Measurements from ENCODE around the gene TBC1D22A. TPM values are rescaled to one million over a fixed set of nuclear protein-coding genes. Genes with fewer than 3 reads are reported as not detected.

Gene TBC1D22A
- polyA plus RNA-seq, 1 experiment = 19.8 TPM

DNA sequence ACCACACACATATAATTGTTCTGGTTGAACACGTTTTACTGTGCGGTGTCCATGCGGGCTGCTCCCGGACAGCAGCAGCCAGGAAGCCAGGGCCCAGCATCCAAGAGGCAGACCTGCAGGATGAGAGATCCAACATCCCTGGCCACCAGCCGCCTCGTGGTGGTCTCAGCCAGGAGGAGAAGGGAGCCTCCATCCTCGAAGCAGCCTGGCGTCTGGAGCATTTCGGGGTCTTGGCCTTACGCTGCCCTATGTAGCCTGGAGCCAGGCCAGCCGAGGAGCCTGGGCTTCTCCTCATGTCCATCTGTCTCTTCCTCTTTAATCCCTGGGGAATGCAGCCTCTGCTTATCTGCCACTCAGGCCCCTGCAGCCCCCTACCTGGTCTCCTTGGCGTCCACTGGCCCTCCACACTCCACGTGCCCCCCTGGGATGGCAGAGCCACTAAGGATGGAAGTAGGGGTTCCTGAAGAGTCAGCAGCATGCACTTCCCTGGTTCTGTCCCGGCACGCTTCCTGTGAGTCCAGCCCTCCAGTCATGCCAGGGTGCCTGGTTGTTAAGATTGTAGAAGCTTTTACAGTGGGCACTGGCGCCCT lies 253.2 kb downstream of the TBC1D22A start:
- Histone ChIP-seq H3K27me3 (ENCODE audit: control insufficient read depth, insufficient read depth, low read length) (no peaks in the 10 kb centered on the region), H3K9me3 (ENCODE audit: control insufficient read depth, insufficient read depth, low read length) (no peaks in the 10 kb centered on the region; the same call in 1 of the 2 replicates), H3K27ac (ENCODE audit: low read depth, low read length) (no peak overlapping the region), H3K4me3 (ENCODE audit: low read depth, low read length) (no peak overlapping the region)
- TF ChIP-seq, protein P1, sequence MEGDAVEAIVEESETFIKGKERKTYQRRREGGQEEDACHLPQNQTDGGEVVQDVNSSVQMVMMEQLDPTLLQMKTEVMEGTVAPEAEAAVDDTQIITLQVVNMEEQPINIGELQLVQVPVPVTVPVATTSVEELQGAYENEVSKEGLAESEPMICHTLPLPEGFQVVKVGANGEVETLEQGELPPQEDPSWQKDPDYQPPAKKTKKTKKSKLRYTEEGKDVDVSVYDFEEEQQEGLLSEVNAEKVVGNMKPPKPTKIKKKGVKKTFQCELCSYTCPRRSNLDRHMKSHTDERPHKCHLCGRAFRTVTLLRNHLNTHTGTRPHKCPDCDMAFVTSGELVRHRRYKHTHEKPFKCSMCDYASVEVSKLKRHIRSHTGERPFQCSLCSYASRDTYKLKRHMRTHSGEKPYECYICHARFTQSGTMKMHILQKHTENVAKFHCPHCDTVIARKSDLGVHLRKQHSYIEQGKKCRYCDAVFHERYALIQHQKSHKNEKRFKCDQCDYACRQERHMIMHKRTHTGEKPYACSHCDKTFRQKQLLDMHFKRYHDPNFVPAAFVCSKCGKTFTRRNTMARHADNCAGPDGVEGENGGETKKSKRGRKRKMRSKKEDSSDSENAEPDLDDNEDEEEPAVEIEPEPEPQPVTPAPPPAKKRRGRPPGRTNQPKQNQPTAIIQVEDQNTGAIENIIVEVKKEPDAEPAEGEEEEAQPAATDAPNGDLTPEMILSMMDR (IDR thresholded peaks at IDR 0.05; ENCODE audit: low read depth, low read length) = no peak
- POLR2A ChIA-PET = no interaction called here
- DNase-seq (ENCODE audit: low read depth, low spot score) = no peak
- CTCF ChIA-PET = no interaction called here

DNA sequence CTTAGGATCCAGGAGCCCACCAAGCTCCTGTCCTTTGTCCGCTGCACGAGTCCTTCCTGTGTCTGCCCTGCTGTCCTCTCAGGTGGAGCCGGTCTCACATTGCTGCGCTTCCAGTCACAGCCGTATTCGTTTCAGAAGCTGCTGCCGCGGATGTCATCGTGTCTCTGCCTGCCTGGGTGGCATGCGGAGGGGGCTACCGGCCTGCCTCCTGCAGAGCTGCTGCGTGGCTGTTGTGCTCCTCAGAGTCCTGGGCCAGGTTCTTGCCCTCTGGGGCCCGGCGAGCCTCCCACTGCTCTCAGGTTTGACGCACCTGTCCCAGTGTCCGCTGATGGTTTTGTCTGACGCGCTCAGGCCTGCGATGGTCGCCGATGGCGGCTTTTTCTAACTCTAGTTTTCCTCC lies 254.2 kb downstream of the TBC1D22A start:
- TF ChIP-seq, protein P1 (IDR thresholded peaks at IDR 0.05; ENCODE audit: low read depth, low read length) = no peak
- Histone ChIP-seq H3K27me3 (ENCODE audit: control insufficient read depth, insufficient read depth, low read length) (no peaks in the 10 kb centered on the region), H3K27ac (ENCODE audit: low read depth, low read length) (no peak overlapping the region), H3K4me3 (ENCODE audit: low read depth, low read length) (no peak overlapping the region), H3K9me3 (ENCODE audit: control insufficient read depth, insufficient read depth, low read length) (no peaks in the 10 kb centered on the region; the same call in 1 of the 2 replicates)
- ChIA-PET CTCF (no interaction called here), POLR2A (no interaction called here)
- DNase-seq (ENCODE audit: low read depth, low spot score) = no peak

DNA sequence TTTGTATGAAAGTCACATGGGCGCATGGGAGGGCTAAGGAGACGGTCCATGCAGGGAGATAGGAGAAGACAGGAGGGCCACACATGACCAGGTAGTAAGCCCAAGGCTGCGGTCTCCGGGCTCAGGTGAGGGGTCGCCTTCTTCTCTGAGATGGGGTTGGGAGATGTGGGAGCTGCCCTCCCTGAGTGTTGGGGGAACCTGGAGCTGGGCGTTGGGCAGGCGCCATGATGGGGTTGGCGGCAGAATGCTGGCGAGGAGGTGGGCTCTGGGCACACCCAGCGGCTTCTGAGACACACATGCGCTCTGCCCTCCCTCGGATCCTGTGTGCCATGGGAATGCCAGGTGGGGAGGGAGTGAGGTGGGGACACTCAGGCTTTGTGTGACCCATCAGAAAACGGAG lies 254.8 kb downstream of the TBC1D22A start:
- no peak for DNase-seq (ENCODE audit: low read depth, low spot score)
- H3K4me3 ChIP-seq (ENCODE audit: low read depth, low read length) = no peak overlapping the region
- ChIA-PET POLR2A (no interaction called here), CTCF (no interaction called here)
- no peaks in the 10 kb centered on the region for H3K27me3 ChIP-seq (ENCODE audit: control insufficient read depth, insufficient read depth, low read length)
- no peak overlapping the region for H3K27ac ChIP-seq (ENCODE audit: low read depth, low read length)
- no peaks in the 10 kb centered on the region; the same call in 1 of the 2 replicates for H3K9me3 ChIP-seq (ENCODE audit: control insufficient read depth, insufficient read depth, low read length)
- TF ChIP-seq, protein P1 (IDR thresholded peaks at IDR 0.05; ENCODE audit: low read depth, low read length) = no peak

DNA sequence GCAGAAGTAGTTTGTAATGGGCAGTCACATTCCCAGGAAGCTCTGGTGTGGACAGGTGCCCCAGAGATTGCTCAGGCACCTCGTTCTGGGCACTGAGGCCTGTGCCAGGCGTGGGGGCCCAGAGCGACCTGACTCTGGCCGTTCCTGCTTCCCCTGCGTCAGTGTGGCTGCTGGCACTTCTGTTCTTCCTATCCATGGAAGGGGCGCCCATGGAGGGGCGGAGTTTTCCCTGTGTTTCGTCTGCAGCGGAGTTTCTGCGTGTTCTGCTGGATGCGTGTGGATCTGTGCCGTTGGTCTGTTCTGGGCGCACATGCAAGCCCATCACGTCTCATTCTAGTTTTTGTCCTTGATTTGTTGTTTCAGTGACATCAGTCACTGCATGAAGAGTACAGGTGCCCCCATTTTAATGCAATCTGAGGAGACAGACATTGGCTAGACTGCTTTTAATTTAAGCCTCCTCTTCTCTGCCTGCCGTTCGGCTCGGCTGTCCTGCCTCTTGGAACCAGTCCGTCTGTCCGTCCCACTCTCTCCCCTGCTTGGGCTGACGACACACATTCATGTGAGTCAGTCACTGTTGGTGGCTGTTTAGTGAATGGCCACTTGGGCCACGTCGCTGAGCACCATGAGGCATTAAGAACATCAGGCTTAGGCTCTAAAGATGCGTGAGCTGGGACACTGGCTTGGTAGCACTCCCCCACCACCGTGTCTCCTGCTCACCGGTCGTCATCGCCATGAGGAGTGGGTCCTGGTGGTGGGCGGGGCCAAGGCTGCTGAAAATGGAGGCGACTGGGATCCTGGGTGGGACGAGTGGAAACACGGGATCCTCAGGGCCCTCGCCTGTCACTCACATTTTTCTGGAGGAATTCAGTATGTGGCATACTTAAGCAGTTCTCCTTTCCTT lies 255.8 kb downstream of the TBC1D22A start:
- POLR2A ChIA-PET = no interaction called here
- H3K27ac ChIP-seq (ENCODE audit: low read depth, low read length) = no peak overlapping the region
- no peak overlapping the region for H3K4me3 ChIP-seq (ENCODE audit: low read depth, low read length)
- no peak for DNase-seq (ENCODE audit: low read depth, low spot score)
- H3K27me3 ChIP-seq (ENCODE audit: control insufficient read depth, insufficient read depth, low read length) = no peaks in the 10 kb centered on the region
- TF ChIP-seq, protein P1 (IDR thresholded peaks at IDR 0.05; ENCODE audit: low read depth, low read length) = no peak
- CTCF ChIA-PET = no interaction called here
- no peaks in the 10 kb centered on the region; the same call in 1 of the 2 replicates for H3K9me3 ChIP-seq (ENCODE audit: control insufficient read depth, insufficient read depth, low read length)

Measured in AG04450 (cell line).